ENCODE measurements around the gene TGIF1. TPM values are rescaled to one million over a fixed set of nuclear protein-coding genes. Genes with fewer than 3 reads are reported as not detected.

TGIF1 gene
- total and polyA plus RNA-seq, 10 of the 15 experiments (the other 5 are each of a cell fraction or from before 2014, with no cell fraction given), result 1.8 to 8.5 (median 6.4) TPM

DNA sequence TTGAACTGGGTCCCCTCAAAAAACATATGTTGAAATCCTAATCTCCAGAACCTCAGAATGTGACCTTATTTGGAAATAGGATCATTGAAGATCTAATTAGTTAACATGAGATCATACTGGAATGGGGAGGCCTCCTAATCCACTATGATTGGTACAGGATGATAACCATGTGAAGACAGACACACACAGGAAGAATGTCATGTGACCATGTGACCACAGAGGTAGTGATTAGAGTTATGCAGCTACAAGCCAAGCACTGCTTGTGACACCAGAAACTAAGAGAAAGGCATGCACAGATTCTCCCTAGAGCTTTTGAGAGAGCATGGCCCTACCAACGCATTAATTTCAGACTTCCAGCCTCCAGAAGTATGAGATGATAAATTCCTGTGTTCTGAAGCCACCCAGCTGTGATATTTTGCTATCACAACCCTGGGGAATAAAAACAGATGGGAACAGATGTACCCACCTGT is 47.0 kb upstream of the TGIF1 start (continued):
- TF ChIP-seq RUNX3 (IDR thresholded peaks at IDR 0.05; ENCODE audit: low read length), result peak; percentile 61
- no peak for TF ChIP-seq IKZF1 (conservative IDR thresholded peaks at IDR 0.05)
- no peak for TF ChIP-seq CHD1 (IDR thresholded peaks at IDR 0.05; ENCODE audit: low read depth, low read length)
- no peak for TF ChIP-seq ZZZ3 (IDR thresholded peaks at IDR 0.05; ENCODE audit: control insufficient read depth, insufficient read length, low read depth)
- no peak for TF ChIP-seq SPI1 (IDR thresholded peaks at IDR 0.05; ENCODE audit: borderline replicate concordance, insufficient read depth, low read depth, low read length)
- TF ChIP-seq CREB1 (IDR thresholded peaks at IDR 0.05; ENCODE audit: low read depth), result no peak
- no peak for TF ChIP-seq MYC (IDR thresholded peaks at IDR 0.05; ENCODE audit: insufficient read depth, insufficient read length, insufficient replicate concordance, low read length, severe bottlenecking)
- TF ChIP-seq RAD51 (IDR thresholded peaks at IDR 0.05), result peak; percentile 44; the same call in 1 of the 2 replicates
- no peak for TF ChIP-seq KAT2A (conservative IDR thresholded peaks at IDR 0.05; ENCODE audit: control insufficient read depth, low read depth, low read length)
- TF ChIP-seq, protein P1, sequence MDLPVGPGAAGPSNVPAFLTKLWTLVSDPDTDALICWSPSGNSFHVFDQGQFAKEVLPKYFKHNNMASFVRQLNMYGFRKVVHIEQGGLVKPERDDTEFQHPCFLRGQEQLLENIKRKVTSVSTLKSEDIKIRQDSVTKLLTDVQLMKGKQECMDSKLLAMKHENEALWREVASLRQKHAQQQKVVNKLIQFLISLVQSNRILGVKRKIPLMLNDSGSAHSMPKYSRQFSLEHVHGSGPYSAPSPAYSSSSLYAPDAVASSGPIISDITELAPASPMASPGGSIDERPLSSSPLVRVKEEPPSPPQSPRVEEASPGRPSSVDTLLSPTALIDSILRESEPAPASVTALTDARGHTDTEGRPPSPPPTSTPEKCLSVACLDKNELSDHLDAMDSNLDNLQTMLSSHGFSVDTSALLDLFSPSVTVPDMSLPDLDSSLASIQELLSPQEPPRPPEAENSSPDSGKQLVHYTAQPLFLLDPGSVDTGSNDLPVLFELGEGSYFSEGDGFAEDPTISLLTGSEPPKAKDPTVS (IDR thresholded peaks at IDR 0.05; ENCODE audit: low read depth, low read length), result no peak
- TF ChIP-seq, protein P2, sequence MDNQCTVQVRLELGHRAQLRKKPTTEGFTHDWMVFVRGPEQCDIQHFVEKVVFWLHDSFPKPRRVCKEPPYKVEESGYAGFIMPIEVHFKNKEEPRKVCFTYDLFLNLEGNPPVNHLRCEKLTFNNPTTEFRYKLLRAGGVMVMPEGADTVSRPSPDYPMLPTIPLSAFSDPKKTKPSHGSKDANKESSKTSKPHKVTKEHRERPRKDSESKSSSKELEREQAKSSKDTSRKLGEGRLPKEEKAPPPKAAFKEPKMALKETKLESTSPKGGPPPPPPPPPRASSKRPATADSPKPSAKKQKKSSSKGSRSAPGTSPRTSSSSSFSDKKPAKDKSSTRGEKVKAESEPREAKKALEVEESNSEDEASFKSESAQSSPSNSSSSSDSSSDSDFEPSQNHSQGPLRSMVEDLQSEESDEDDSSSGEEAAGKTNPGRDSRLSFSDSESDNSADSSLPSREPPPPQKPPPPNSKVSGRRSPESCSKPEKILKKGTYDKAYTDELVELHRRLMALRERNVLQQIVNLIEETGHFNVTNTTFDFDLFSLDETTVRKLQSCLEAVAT (IDR thresholded peaks at IDR 0.05), result no peak
- TF ChIP-seq RBBP5 (conservative IDR thresholded peaks at IDR 0.05), result no peak
- no peak for TF ChIP-seq SUPT20H (IDR thresholded peaks at IDR 0.05; ENCODE audit: borderline replicate concordance, control insufficient read depth, low read depth, low read length)
- TF ChIP-seq, protein P3, sequence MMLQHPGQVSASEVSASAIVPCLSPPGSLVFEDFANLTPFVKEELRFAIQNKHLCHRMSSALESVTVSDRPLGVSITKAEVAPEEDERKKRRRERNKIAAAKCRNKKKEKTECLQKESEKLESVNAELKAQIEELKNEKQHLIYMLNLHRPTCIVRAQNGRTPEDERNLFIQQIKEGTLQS (IDR thresholded peaks at IDR 0.05; ENCODE audit: borderline replicate concordance, extremely low read depth, low read depth, low read length), result peak; percentile 13; the same call in 1 of the 2 replicates
- no peak for TF ChIP-seq FOXM1 (IDR thresholded peaks at IDR 0.05; ENCODE audit: low read depth, low read length)
- no peak for TF ChIP-seq TBL1XR1 (IDR thresholded peaks at IDR 0.05; ENCODE audit: low read depth, low read length)

Measured in GM12878 (cell line).